DMS 273 (cell line): Measurements from ENCODE around the gene COBL.
"Not testable (repeated sequence)": the region's sequence is repeated elsewhere in the genome, so short reads cannot be mapped to it uniquely, and the experiment has no call there.

Experiments
- DNase-seq: peaks from one replicate; lab custom pipeline; 2025; ENCODE audit not compliant: unreplicated experiment; lab: John Stamatoyannopoulos, UW

Gene COBL

DNA sequence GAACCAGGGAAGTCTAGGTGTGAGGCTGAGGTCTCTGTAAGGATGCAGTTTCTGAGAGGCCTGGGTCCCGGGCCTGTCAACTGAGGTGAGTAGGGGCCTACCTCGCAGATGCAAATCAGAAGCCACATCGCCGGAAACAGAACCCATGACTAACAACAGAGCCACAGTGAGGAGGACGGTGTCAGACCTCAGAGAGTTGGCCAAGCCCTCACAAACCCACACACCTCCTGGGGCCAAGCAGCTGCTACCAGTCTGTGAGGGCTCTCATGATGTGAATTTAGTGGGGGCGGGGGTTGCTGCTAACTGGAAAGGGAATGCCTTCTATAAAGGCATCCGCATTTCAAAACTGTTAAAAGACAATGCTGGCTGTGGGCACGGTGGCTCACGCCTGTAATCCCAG, 103.0 kb downstream of the COBL start:
- DNase-seq: no peak

DNA sequence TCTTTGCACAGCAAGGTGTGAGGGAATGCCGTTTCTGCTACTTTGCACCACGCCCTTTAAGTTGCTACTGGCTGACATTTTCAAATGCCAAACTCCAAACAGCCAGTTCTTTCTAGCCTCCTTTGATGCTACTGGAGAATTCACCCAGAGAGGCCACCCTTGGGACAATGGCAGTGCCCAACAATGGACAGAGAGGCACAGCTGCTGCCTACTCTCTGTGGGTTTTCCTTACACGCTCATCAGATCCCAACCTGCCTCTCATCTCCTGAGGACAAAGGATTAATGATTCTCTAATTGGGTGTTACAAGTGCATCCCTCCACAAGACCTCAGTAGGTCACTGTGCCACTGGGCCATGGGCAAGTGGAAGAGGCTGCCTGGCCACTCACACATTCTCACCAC, 105.8 kb downstream of the COBL start:
- DNase-seq: no peak

DNA sequence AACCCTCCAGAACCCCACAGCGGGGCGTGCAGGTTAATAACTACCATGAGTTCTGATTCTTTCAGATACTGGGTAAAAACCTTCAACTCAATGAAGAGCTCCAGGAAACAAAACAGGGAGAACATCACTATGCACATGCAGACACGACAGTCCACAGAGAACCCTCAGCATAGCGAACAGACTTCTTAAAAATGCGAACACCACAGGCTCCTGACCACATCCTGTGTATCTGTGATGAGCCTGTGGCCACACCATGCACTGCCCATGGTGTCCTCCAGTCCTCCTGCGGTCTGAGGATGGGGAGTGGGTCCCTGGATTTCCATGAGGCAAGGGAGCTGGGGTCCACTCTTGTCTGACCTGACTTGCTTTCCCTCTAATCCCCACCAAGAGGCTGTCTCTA, 107.2 kb downstream of the COBL start:
- no peak for DNase-seq

DNA sequence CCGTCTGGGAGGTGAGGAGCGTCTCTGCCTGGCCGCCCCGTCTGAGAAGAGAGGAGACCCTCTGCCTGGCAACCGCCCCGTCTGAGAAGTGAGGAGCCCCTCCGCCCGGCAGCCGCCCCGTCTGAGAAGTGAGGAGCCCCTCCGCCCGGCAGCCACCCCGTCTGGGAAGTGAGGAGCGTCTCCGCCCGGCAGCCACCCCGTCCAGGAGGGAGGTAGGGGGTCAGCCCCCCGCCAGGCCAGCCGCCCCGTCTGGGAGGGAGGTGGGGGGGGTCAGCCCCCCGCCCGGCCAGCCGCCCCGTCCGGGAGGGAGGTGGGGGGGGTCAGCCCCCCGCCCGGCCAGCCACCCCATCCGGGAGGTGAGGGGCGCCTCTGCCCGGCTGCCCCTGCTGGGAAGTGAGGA, 108.5 kb downstream of the COBL start:
- DNase-seq: not testable (repeated sequence)

DNA sequence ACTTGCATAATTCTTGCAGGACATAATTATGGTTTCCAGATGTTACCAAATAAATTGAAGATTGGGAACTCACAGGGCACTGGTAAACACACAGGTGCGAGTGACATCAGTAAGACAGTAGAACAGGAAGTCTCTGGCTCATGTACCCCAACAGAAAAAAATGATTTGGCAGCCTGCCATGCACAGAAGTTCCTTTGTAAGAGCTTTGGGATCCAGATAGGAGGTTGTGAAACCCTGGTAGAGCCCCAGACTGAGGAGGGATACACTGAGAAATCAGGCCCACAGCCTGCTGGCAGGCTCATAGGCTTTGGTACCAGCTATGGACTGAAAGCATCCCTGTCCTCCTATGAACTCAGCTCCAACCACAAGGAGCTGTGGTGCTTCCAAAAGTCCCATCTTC, 118.0 kb downstream of the COBL start:
- DNase-seq: peak; percentile 25

DNA sequence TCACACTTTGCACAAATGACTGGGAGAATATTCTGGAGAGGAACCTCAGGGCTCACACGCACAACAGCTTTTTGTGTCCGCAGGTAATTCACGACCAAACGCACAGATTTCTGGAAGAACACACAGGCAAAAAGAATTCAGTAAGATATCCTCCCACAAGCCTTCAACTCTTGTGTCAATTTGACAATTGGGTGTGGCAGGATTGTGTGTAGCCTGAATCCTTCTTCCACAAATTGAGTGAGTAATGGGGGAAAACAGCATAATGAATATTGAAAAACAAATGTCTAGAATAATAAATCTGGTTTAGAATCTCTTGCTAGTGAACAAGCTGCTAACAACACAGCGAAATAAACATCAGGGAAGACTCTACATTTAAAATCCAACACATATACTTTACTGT, 125.6 kb downstream of the COBL start:
- no peak for DNase-seq

DNA sequence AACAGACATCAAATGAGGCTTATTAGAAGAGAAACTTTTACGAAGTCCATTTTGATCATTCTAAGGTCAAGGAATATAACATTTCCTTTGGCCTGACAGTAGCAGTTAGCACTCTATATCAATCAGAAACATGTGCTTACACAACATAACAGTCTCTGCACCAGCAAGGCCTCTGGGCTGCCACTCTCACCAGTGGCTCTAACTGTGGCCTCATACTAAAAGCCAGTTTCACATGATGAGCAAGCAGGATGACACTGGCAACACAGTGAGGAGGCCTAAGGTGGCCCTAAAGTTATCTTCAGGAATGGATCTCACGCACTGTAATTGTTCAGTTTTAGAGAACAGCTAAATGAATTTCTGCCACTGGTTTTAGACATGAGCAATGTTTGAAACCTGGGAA, 126.8 kb downstream of the COBL start:
- no peak for DNase-seq

DNA sequence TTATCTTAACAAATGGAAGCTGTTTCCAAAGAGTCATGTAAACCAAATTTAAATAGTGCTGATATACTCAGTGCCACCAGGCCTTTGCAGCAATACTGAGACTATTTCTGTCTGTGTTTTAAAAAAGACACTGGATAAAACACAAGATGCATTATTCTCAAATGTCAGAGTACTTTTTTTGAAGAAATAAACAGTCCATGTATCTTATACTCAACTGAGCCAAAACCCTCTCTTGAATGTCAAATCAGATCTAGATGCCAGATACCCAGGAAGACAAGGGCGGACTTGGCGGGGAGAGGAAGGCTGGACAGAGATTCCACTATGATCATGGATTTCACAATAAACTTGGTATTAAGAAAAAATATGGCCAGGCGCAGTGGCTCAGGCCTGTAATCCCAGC, 127.6 kb downstream of the COBL start:
- DNase-seq: no peak

DNA sequence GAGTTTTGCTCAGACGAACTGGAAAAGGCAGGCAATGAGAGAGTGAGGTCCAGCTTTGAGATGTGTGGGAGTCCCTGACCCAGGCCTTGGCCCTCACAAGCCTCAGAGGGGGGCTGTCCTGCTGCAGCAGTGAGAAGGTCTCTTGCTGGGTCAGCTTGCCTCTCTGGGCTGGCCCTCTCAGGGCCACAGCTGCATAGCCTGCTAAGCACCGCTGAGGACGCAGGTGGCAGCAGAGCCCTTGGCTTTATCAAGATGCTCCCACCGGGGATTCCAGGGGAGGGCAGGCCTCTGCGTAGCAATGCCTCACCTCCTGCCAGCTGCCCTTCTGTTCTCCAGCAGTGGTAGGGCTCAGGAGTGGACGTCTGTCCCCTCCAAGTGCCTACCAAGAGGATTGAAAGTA, 128.7 kb downstream of the COBL start:
- DNase-seq: peak; percentile 91

DNA sequence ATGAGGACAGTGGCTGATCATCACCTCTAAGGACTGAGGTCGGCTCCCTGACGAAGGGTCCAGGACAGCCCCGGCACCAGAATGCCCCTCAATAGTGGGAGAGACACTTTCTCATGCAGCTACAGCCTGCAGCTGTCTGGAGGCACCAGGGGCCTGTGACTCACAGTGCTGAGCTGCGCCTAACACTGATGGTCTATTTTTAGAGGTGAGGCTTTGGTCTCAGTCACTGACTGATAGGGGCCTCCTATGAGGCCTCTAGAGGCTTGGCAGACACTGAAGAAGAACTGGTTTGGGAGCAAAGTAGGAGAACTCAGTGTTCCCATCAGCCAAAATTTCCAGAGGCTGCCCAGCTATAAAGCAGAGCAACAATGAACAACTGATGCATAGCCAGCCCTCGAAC, 130.1 kb downstream of the COBL start:
- DNase-seq: no peak

DNA sequence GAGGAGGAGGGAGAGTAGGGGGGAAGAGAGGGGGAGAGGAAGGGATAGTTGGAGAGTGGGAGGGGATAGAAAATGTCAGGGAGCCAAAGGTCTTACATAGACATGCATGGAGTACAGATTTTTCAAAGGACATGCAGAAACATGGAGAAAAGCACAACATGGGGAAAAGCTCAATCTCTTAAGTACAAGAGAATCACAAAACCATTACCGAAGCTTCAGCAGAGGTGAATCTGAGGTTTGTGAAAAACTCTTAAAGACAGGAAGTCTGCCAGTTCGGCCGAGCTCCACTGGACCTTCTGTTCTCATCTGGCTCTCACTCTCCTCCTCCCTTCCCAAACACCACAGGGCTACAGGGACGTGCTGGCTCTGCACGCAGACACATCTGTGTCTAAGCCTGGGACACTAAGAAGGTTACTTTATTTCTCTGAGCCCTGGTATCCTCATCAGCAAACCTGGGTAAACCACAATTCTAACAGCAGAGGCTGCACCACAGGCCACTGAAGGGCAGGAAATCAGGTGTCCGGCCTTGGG, 133.9 kb downstream of the COBL start:
- DNase-seq: no peak

DNA sequence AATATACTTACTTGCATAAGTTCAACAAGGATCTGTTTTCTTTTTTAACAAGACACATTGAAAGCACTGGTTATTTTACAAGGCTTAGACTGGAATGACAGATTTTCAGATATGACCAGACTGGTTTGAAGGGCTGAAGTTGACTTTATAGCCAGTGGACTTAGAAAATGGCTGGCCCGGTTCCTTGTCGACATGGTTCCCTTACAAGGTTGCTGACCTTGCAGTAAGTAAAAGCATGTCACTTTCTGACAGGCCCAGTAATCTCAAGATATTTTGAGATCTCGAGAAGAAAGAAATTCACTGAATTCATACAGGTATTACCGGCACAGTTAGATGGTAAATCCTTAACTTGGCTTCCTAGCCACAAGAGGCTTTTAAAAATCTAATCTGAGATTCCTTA, 136.5 kb downstream of the COBL start:
- DNase-seq: no peak

DNA sequence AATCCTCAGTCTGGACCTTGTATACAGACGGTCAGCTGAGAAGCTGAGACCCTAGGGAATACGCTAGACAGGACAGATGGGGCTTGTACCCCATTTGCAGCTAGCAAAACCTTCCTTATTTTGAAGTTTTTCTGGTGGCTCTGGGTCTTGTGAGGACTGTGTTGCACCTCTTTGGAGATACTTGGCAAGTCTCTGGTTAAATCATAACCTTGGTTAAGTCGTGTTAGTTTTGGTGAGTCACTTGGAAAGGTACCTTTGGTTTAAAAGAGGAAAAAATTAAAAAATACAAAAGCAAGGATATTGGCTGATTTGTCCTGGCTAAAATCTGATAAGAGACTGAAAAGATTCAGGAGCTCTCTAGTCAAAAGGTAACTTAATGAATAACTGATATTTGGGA, 140.6 kb downstream of the COBL start:
- no peak for DNase-seq

DNA sequence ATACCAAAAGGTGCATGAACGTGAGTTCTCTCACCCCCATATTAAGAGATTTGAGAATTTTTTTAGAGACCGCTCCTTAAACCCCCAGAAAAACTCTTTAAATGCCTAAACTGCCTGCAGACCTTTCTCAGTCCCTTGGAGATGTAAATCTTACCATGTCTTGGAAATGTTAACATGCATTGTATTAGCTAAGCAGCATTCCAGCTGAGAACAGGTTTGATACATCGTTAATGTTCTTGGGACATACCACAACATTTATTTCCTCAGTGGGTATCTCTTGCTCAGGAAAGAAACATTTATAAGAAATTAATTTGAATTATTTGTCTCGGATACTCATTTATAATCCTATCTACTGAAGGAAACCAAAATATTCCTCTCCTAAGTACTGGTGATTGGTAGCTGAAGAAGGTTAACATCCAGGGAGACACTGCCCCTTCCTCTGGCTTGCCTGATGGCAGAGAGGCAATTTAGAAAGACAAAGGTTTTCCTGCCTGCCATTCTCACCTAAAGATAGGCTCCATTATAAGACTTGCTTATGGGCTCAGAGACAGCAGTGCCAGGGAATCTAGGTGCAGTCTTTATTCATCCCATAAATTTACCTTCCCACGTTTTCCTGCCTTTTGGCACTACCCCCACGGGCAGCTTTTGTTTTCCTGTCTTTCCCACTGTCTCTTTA, 141.2 kb downstream of the COBL start:
- peak; percentile 14 for DNase-seq

DNA sequence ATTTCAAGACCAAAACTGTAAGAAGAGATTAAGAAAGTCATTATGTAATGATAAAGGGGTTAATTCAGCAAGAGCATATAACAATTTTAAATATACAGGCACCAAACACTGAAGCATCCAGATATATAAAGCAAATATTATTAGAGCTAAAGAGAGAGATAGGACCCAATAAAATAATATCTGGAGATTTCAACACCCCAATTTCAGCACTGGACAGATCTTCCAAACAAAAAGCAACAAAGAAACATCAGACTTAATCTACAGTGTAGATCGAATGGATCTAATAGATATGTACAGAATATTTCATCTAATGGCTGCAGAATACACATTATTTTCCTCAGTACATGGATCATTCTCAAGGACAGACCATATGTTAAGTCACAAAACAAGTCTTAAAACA, 151.3 kb downstream of the COBL start:
- no peak for DNase-seq

DNA sequence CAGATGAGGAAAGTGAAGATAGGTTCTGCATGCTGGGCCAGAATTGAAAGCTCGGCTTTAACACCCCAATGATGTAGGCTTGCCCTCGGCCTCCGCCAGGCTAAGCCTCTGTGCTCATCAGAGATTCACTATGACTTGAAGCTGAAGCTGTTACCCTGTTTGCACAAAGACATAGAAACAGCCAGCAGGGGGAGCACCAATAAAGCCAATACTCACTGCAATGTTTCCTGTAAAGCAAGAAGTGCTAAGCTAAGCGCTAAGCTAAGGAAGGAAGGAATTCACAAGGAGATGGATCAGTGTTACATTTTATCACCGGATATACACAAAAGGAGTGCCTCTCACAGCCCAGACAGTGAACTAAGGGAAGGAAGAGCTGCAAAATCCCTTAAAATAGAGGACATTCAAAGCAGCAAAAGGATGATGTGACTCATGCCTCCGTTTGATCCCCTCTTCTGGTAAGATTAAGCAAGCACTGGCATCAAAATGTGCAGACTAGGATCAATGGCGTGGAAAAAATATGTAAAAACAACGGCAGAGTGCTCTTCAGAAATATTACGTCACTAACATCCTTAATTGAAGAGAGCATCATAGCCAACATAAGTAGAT, 153.8 kb downstream of the COBL start:
- DNase-seq: peak; percentile 94

DNA sequence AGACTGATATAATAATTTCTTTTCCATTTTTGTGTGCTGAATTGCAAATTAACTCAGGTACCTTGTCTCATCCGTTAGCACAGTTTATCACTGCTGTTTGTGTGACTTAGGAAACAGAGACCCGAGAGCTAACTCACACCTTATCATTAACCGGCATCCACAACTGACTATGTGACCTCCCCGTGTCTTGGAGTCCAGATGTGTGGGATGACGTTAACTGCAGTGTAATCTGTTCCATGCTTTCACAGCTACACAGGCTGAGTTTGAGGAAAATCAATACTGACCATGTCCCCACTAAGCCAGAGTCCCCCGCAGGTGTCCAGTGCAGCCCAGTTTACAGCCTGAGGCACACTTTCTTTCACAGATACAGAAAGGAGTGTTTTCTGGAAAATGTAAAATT, 154.7 kb downstream of the COBL start:
- DNase-seq: no peak

DNA sequence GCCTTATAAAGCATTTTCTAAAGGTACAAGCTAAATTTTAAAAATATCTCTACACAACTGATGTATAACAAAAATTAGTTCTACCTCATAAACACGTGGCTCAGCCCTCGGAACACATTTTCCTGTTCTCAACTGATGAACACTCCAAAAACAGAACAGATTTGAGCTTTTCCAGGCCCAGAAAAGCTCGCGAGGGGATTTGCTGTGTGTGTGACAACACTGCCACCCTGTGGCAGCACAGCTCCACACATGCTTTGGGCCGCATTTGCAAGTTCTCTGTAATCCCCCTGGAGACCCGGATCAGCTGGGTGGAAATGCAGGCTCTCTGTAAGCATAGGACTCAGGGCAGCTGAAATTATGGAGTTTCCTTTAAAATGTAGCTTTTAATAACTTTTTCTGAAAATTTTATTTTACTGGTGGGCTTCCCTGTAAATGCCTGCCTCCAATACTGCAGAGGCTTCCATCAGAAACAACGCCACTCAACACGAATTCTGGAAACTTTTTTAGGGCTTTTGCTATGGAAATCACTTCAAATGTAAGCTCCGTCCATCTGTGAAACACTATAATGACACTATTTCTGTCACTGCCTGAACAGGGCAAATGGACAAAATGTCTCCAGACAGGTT, 155.5 kb downstream of the COBL start:
- peak; percentile 90 for DNase-seq

DNA sequence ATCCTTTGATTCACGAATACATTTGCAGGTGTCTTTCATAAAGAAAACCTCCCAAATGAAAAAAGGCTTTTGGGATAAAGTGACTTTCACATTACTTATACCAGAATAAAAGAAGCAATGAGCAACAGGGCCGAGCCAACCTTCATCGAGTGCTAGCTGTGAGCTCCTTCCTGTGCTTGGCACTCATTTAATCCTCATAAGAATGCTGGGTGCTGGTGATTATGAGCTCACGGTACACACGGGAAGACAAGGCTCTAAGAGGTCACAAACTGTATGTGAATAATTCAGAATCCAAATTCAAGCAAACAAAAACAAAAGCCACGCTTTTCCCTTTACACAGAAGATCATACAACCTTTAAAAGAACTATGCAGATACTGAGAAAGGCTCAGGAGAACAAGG, 156.2 kb downstream of the COBL start:
- DNase-seq: no peak

DNA sequence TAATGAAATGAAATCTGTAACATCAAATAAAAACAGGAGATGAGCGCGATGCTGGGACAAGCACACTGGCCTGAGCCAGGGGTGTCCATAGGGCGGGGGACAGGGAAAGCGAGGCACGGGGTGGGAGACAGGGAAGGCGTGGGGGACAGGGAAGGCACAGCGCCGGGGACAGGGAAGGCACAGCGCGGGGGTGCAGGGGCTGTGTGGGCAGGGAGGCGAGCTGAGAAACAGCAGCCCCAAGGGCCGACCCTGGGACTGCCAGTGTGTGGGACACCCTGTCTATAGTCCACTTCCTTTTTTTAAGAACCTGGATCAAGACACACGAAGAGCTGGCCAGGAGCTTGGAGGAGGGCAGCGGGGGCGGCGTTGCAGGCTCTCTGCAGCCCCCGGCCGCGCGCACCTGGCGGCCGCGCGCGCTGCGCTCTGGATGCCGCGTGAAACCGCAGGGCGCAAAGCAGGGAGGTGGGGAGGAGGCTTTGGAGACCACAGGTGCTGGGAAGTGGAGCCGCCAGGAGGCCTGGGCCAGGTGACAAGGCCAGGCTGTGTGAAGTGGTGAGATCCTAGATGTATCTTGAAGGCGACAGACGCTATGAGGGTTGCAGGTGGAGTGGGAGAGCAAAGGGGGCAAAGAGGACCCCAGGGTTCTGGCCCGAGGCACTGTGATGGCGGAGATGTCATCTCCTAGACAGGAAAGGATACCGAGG, 157.7 kb downstream of the COBL start:
- DNase-seq: no peak

DNA sequence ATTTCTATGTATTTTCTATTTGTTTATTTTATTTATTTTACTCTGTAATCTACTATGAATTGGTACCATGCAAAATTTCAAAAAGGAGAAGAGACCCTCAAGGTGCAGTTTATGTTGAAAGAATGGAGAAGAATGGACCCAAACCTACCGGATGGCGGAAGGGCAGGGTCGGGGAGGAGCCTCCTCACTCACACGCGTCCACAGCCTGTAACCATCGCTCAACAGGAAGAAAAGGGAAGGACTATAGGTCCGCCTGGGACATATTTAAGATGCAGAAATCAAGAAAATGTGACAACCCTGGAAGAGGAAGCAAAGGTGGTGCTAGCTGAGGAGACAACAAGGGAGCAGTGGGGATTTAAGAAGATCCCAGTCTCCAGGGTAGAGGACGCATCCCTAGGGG, 158.4 kb downstream of the COBL start:
- no peak for DNase-seq

DNA sequence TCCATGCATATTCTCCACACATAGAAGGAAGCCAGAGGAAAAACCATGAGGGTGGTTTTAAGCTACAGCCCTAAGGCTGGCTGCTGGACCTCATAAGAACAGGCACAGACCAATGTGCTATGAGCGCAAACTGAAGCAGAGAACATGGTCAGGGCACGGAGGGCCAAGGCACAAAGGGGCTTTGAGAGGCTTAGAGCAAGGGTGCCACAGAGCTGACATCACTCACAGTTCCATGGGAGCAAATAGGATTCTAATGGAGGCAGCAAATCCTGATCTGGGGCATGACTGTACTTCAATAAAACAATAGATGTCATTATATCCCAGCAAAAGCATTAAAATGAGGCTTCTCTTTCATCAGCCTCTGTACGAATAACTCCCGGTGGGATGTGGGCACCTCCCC, 162.4 kb downstream of the COBL start:
- no peak for DNase-seq
